HG02571 (cell line): ENCODE results near the gene SGMS1.
"Not testable (repeated sequence)": the region's sequence is repeated elsewhere in the genome, so short reads cannot be mapped to it uniquely, and the experiment has no call there.

ENCODE experiments used
- ATAC-seq: cut with Tn5 transposase; IDR thresholded peaks from one replicate; pipeline ENCODE4 v1.9.1; 2021; ENCODE audit warnings: mild to moderate bottlenecking, moderate library complexity; ENCODE audit not compliant: unreplicated experiment

SGMS1 gene

GRCh38 chr10:50585921-50586739 is 37.6 kb downstream of the SGMS1 start:
- ATAC-seq: no peak

GRCh38 chr10:50582766-50583762 is 40.7 kb downstream of the SGMS1 start:
- ATAC-seq: no peak

GRCh38 chr10:50582046-50582445 is 41.7 kb downstream of the SGMS1 start:
- ATAC-seq: no peak

- ATAC-seq: no peak
Measured at GRCh38 chr10:50580262-50580891, 43.4 kb downstream of the SGMS1 start.

- ATAC-seq: no peak
Measured at GRCh38 chr10:50579491-50580261, 44.1 kb downstream of the SGMS1 start.

- ATAC-seq: no peak
Measured at GRCh38 chr10:50578949-50579348, 44.8 kb downstream of the SGMS1 start.

- no peak for ATAC-seq
Measured at GRCh38 chr10:50577681-50578350, 45.9 kb downstream of the SGMS1 start.

- no peak for ATAC-seq
Measured at GRCh38 chr10:50577010-50577409, 46.7 kb downstream of the SGMS1 start.

GRCh38 chr10:50576245-50576815 is 47.4 kb downstream of the SGMS1 start:
- ATAC-seq: no peak

- no peak for ATAC-seq
Measured at GRCh38 chr10:50575477-50576244, 48.1 kb downstream of the SGMS1 start.

GRCh38 chr10:50574931-50575330 is 48.8 kb downstream of the SGMS1 start:
- ATAC-seq: no peak

GRCh38 chr10:50574305-50574704 is 49.5 kb downstream of the SGMS1 start:
- ATAC-seq: no peak

- ATAC-seq: no peak
Measured at GRCh38 chr10:50572017-50572491, 51.7 kb downstream of the SGMS1 start.

GRCh38 chr10:50568750-50569149 is 55.0 kb downstream of the SGMS1 start:
- not testable (repeated sequence) for ATAC-seq

- no peak for ATAC-seq
Measured at GRCh38 chr10:50567384-50567783, 56.4 kb downstream of the SGMS1 start.

GRCh38 chr10:50566150-50566549 is 57.6 kb downstream of the SGMS1 start:
- ATAC-seq: no peak

- no peak for ATAC-seq
Measured at GRCh38 chr10:50565301-50566083, 58.3 kb downstream of the SGMS1 start.

- no peak for ATAC-seq
Measured at GRCh38 chr10:50563906-50564305, 59.9 kb downstream of the SGMS1 start.
